AG09309 (cell line): ENCODE measurements around the gene HBQ1.
"Not testable (repeated sequence)": the region's sequence is repeated elsewhere in the genome, so short reads cannot be mapped to it uniquely, and the experiment has no call there.

Experiments used
- DNase-seq: peaks from one replicate; pipeline ENCODE4 v3.0.0-alpha.2; 2010; ENCODE audit warnings: low read depth
- H3K4me3 ChIP-seq: 2 replicates; pipeline ENCODE4 v1.5.1; 2011; ENCODE audit warnings: mild to moderate bottlenecking, low read depth, low read length, moderate library complexity; ENCODE audit not compliant: control insufficient read depth
- CTCF ChIP-seq: IDR thresholded peaks from 2 replicates; pipeline ENCODE4 v1.5.1; 2011; ENCODE audit warnings: mild to moderate bottlenecking, low read depth, low read length, inconsistent platforms; ENCODE audit not compliant: insufficient read depth, control insufficient read depth; ENCODE audit errors: missing control alignments

The HBQ1 gene

GRCh38 chr16:175011-175949 lies 5.0 kb upstream of the HBQ1 start:
- no peak for TF ChIP-seq CTCF
- DNase-seq: no peak
- no peak overlapping the region for H3K4me3 ChIP-seq

GRCh38 chr16:176006-176405 lies 4.3 kb upstream of the HBQ1 start:
- not testable (repeated sequence) for DNase-seq, H3K4me3 ChIP-seq

- DNase-seq, H3K4me3 ChIP-seq: not testable (repeated sequence)
Measured at GRCh38 chr16:176477-177382, 3.5 kb upstream of the HBQ1 start, which contains the start of gene HBA1. TSS of gene HBA1 (plus strand) at chr16:176680. CDS start at chr16:176717, 37 bp downstream.

- no peak for DNase-seq
- H3K4me3 ChIP-seq: no peak overlapping the region
- TF ChIP-seq CTCF: no peak
Measured at GRCh38 chr16:177394-177822, 2.9 kb upstream of the HBQ1 start.

- TF ChIP-seq CTCF: no peak
- no peak for DNase-seq
- H3K4me3 ChIP-seq: no peak overlapping the region
Measured at GRCh38 chr16:177981-178667, 2.1 kb upstream of the HBQ1 start.

- no peak for DNase-seq
- no peak for TF ChIP-seq CTCF
- no peak overlapping the region for H3K4me3 ChIP-seq
Measured at GRCh38 chr16:178668-179015, 1.6 kb upstream of the HBQ1 start.

GRCh38 chr16:179211-180092 lies 807 bp upstream of the HBQ1 start:
- no peak for DNase-seq
- H3K4me3 ChIP-seq: no peak overlapping the region
- no peak for TF ChIP-seq CTCF
